GM12873 (cell line): ENCODE results near the gene AFAP1.

Experiments
- CTCF ChIP-seq: IDR thresholded peaks from 2 replicates; pipeline ENCODE4 v1.5.1; 2012; ENCODE audit warnings: low read depth, mild to moderate bottlenecking, moderate library complexity, low read length, control low read depth; ENCODE audit not compliant: insufficient read depth; ENCODE audit errors: missing control alignments

Gene AFAP1

GRCh38 chr4:7967063-7967440, 27.4 kb upstream of the AFAP1 start:
- no peak for TF ChIP-seq CTCF

GRCh38 chr4:7966281-7967062, 26.8 kb upstream of the AFAP1 start:
- no peak for TF ChIP-seq CTCF

GRCh38 chr4:7964890-7965662, 25.4 kb upstream of the AFAP1 start:
- no peak for TF ChIP-seq CTCF

GRCh38 chr4:7964459-7964858, 24.8 kb upstream of the AFAP1 start:
- no peak for TF ChIP-seq CTCF

- no peak for TF ChIP-seq CTCF
Observed at GRCh38 chr4:7963691-7964090, 24.0 kb upstream of the AFAP1 start.

GRCh38 chr4:7962609-7963508, 23.2 kb upstream of the AFAP1 start:
- no peak for TF ChIP-seq CTCF
